Psoas muscle (tissue), 8 donors: ENCODE data around the gene GALNT17. TPM values are rescaled to one million over a fixed set of nuclear protein-coding genes. Genes with fewer than 3 reads are reported as not detected.

Source experiments
- ATAC-seq, 4 donors: fragments of 200-7000 bp; cut with Tn5 transposase; one replicate each; pipeline ENCODE4 v1.9.1; 2020; ENCODE audit warnings: moderate library complexity in 3 of 4, mild to moderate bottlenecking in 2 of 4
- DNase-seq, 2 donors: peaks; one replicate each; pipeline ENCODE4 v3.0.0-alpha.2; 2020
- H3K27ac ChIP-seq: fragments of 200-600 bp; one replicate; pipeline ENCODE4 v1.8.0; 2022
- H3K27me3 ChIP-seq, 3 donors: fragments of 200-600 bp in 1 of 3; one replicate each; pipeline versions ENCODE4 v1.6.1 to v1.8.0; 2013 to 2022; ENCODE audit warnings: low read length in 2 of 3, mild to moderate bottlenecking in 2 of 3, moderate library complexity in 1 of 3; ENCODE audit not compliant: insufficient read depth in 3 of 3
- H3K36me3 ChIP-seq, 2 donors: fragments of 200-600 bp in 1 of 2; one replicate each; pipeline versions ENCODE4 v1.6.1 to v1.8.0; 2013 to 2022; ENCODE audit warnings: low read depth in 1 of 2, mild to moderate bottlenecking in 1 of 2, moderate library complexity in 1 of 2; ENCODE audit not compliant: insufficient read depth in 1 of 2
- H3K4me1 ChIP-seq: fragments of 200-600 bp; one replicate; pipeline ENCODE4 v1.8.0; 2022
- H3K4me3 ChIP-seq: fragments of 200-600 bp; one replicate; pipeline ENCODE4 v1.8.0; 2022; ENCODE audit warnings: mild to moderate bottlenecking
- H3K9me3 ChIP-seq: fragments of 200-600 bp; one replicate; pipeline ENCODE4 v1.8.0; 2022
- CTCF ChIP-seq: fragments of 200-600 bp; IDR thresholded peaks from one replicate; pipeline ENCODE4 v1.8.0; 2022; ENCODE audit warnings: antibody characterized with exemption
- WGBS, 3 donors: extraction: QIAGEN DNeasy Blood & Tissue Kit; methylation state at CpG; one replicate each; pipeline versions ENCODE4 v1.1.6 to v1.1.7; 2013; 5-methylcytosine and 5-hydroxymethylcytosine counted together
- intact Hi-C, 2 donors: fragments of 100-400 bp; cut with DNase I; formaldehyde crosslinking; loops; one replicate each; pipeline versions ENCODE4 v1.11.0 to v1.14.2; 2022
- polyA plus RNA-seq, 3 donors: library from polyadenylated mRNA; stranded (reverse); fragments of 200-250 nt; gene quantifications; one replicate each; pipeline ENCODE4 v1.2.3, GENCODE V29; 2013
- total RNA-seq, 4 donors: library from RNA; stranded (reverse); fragmentation: NEBNext Ultra II Directional in 2 of 4; extraction: Animal tissue kit (Norgen Biotek cat#: 25700) in 2 of 4; gene quantifications; one replicate each; pipeline versions ENCODE4 v1.2.1 to v1.2.4, GENCODE V29; 2021 to 2023
- donor health status: healthy with polysubstance abuse.
- donor health status: DM: no; HTN: no; CAD: no; lungs with moderate emphysema.
- donor health status: Bipolar disorder and iron deficiency.
- donor health status: healthy.
- donor health status: DM: yes; HTN: yes; CAD: no.
- donor health status: DM: no; HTN: no; CAD: no.
- donor health status: DM: no; HTN: no; CAD: no.
- donor health status: DM: yes; HTN: yes; CAD: no.

GALNT17 gene
- total and polyA plus RNA-seq, 7 donors: 0.17 to 3.5 (median 0.65) TPM

GRCh38 chr7:71511361-71511807 is 379.4 kb downstream of the GALNT17 start:
- 62 to 88% (median 80%) methylated on average over 3 of the region's 3 CpGs for WGBS, 3 donors
- H3K27ac ChIP-seq: no peak overlapping the region
- no peaks in the 10 kb centered on the region for H3K9me3 ChIP-seq
- no peak overlapping the region for H3K4me3 ChIP-seq
- ATAC-seq (no peak), DNase-seq (no peak)
- TF ChIP-seq CTCF: no peak
- intact Hi-C loops: no loop called here
- H3K4me1 ChIP-seq: no peaks in the 10 kb centered on the region
- H3K27me3 ChIP-seq: no peaks in the 10 kb centered on the region
- no peaks in the 10 kb centered on the region for H3K36me3 ChIP-seq

GRCh38 chr7:71517940-71518699 is 386.2 kb downstream of the GALNT17 start:
- 67 to 77% (median 73%) methylated on average over 7 of the region's 7 CpGs for WGBS, 3 donors

GRCh38 chr7:71518880-71519279 is 386.9 kb downstream of the GALNT17 start:
- H3K27me3 ChIP-seq: no peaks in the 10 kb centered on the region
- no peaks in the 10 kb centered on the region for H3K9me3 ChIP-seq
- no peak overlapping the region for H3K27ac ChIP-seq
- no peaks in the 10 kb centered on the region for H3K36me3 ChIP-seq
- intact Hi-C loops: no loop called here
- 66 to 82% (median 72%) methylated on average over 2 of the region's 2 CpGs for WGBS, 3 donors
- DNase-seq (no peak), ATAC-seq (no peak)
- H3K4me1 ChIP-seq: no peaks in the 10 kb centered on the region
- no peak overlapping the region for H3K4me3 ChIP-seq
- no peak for TF ChIP-seq CTCF

More at GRCh38 chr7:71517940-71518699, 386.2 kb downstream of the GALNT17 start:
- Histone ChIP-seq H3K27ac (no peak overlapping the region), H3K4me1 (no peaks in the 10 kb centered on the region), H3K36me3 (no peaks in the 10 kb centered on the region), H3K27me3 (no peaks in the 10 kb centered on the region), H3K4me3 (no peak overlapping the region), H3K9me3 (no peaks in the 10 kb centered on the region)
- intact Hi-C loops: no loop called here
- ATAC-seq: no peak
- no peak for DNase-seq
- no peak for TF ChIP-seq CTCF

GRCh38 chr7:71521506-71521905 is 389.6 kb downstream of the GALNT17 start:
- WGBS, 3 donors: 21 to 53% (median 29%) methylated on average over 5 of the region's 5 CpGs
- ATAC-seq: peak; percentile 61 to 91 (median 69)
- no peak for TF ChIP-seq CTCF
- intact Hi-C loops: no loop called here
- DNase-seq: peak; percentile 57 to 61
- H3K27ac ChIP-seq: no peak overlapping the region
- H3K9me3 ChIP-seq: no peaks in the 10 kb centered on the region
- H3K36me3 ChIP-seq: no peaks in the 10 kb centered on the region
- no peaks in the 10 kb centered on the region for H3K4me1 ChIP-seq
- no peak overlapping the region for H3K4me3 ChIP-seq
- H3K27me3 ChIP-seq: no peaks in the 10 kb centered on the region

- WGBS, 3 donors: 94 to 95% (median 95%) methylated on average over 7 of the region's 7 CpGs
- Histone ChIP-seq H3K36me3 (no peaks in the 10 kb centered on the region), H3K9me3 (no peaks in the 10 kb centered on the region), H3K4me1 (no peaks in the 10 kb centered on the region), H3K27ac (no peak overlapping the region), H3K4me3 (no peak overlapping the region), H3K27me3 (no peaks in the 10 kb centered on the region)
- DNase-seq: no peak
- intact Hi-C loops: no loop called here
- no peak for ATAC-seq
- no peak for TF ChIP-seq CTCF
Measured at GRCh38 chr7:71526106-71526505, 394.2 kb downstream of the GALNT17 start.
